HG03571 (cell line): ENCODE results near the gene PYGB.
"Not testable (repeated sequence)": the region's sequence is repeated elsewhere in the genome, so short reads cannot be mapped to it uniquely, and the experiment has no call there.

ENCODE experiments used
- ATAC-seq: cut with Tn5 transposase; IDR thresholded peaks from one replicate; pipeline ENCODE4 v1.9.1; 2021; ENCODE audit not compliant: unreplicated experiment

The PYGB gene

GRCh38 chr20:25247518-25247955, 348 bp upstream of the PYGB start:
- peak; percentile 31 for ATAC-seq

- no peak for ATAC-seq
Measured at GRCh38 chr20:25248786-25249172, 894 bp downstream of the PYGB start.

DNA sequence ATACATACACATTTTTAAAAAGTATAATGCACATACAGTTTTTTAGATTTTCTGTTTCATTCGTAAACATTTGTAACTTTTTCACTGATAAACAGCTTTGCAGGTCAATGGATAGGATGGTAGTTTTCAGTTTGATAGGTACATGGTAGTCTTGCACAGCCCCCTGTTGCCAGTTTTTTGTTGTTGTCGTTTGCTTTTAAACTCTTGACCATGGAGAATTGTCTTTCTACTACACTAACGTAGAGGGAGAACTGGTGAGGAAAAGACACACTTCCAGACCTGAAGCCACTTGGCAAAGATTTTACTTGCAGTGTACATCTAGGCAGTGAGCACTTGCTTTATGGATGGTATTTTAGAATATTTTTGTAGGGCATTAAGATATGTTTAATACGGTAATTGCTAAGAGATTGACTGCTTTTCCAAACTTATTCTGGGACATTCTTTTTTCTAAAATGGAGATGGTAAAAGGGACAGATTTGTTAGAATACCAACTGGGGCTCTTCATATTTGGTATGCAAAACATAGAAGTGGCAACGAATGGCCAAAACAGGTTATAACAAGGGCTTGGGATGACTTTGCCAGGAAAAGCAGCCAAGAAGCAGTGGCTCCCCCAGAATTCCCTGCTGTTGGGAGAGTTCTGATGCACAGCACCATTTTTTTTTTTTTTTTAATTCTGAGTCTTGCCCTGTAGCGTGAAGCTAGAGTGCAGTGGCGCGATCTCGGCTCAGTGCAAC, 1.5 kb downstream of the PYGB start:
- ATAC-seq: no peak

- no peak for ATAC-seq
Measured at GRCh38 chr20:25250508-25250907, 2.6 kb downstream of the PYGB start.

DNA sequence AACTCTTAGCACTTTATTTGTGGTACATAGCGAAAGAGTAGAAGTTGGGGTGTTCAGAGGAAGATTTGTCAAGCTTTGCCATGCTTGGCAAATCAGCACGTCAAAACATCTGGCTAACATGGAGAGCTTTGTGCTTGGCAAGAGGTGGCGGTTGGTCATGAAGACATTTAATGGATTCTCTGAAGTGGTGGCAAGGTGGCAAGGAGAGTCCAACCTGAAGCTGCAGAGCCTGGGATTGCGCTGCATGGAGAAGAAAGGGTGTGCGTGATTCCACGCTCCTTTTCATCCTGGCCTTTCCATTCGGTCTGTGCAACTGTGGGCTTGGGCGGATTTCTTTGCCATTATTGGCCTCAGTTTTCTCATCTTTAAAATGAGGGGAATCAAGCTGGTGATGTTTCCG, 3.1 kb downstream of the PYGB start:
- no peak for ATAC-seq

DNA sequence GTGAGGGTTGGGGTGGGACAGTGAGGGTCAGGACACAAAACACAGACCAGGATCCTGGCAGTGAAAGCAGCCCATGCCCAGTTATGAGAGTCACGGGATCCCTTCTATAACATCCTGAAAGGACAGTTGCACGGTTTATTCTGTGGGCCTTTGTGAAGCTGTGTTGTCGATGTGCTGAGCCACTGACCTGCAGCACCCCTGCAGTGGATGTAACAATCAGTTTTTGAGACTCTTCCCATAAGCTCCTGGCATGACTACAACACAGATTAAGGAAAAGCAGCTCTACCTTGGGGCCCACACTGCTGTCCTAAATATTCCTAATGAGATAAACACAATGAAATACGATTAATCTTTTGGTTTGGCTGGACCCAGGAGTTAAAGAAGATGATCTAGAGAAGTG, 3.7 kb downstream of the PYGB start:
- ATAC-seq: no peak

GRCh38 chr20:25252230-25252651, 4.4 kb downstream of the PYGB start:
- ATAC-seq: no peak

- no peak for ATAC-seq
Measured at GRCh38 chr20:25252686-25253421, 5.0 kb downstream of the PYGB start.

- no peak for ATAC-seq
Measured at GRCh38 chr20:25253606-25254275, 5.9 kb downstream of the PYGB start.

DNA sequence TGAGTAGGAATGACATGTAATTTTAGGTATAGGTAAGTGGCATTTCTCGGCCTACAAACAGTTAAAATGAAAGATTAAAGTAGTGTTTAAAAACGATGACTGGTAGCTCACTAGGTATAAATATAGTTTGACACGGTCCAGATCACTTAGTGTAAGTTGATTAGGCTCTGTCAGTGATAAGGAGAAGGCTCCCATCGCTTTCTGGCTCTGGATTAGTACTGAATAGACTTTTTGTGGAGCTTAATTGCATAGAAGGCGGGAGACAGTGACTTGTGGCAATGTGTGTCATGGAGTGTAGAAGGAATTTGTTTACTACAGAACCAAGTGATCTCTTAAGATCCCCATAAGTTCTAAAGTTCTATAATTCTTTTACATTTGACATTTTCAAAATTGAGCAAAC, 6.7 kb downstream of the PYGB start:
- ATAC-seq: no peak

- no peak for ATAC-seq
Measured at GRCh38 chr20:25254986-25255680, 7.2 kb downstream of the PYGB start.

DNA sequence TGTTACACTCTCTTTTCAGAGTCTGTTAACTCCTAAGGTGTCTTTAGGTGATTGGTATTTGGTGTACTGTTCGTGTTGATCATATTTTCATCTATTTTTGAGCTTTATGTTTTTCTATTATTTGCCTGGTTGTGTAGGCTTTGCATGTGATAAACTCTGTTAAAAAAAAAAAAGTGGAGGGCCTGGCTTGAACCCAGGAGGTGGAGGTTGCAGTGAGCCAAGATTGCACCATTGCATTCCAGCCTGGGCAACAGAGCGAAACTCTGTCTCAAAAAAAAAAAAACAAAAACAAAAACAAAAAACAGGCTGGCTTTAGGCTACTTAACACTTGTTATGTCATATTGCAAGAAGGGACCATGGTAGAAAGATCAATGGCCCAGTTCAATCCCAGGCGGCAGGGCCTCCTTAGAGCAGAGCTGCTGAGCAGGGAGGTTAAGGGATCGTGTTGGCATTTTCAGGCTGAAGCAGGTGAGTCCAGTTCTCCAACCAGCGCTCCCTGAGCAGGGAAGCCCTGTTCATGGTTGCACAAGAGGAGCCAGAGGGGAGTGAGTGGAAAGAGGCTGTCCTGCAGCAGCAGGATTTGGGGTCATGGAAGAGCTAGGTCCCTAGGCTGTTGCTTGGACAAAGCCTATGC, 8.5 kb downstream of the PYGB start:
- no peak for ATAC-seq

- ATAC-seq: no peak
Measured at GRCh38 chr20:25257130-25257529, 9.2 kb downstream of the PYGB start.

- ATAC-seq: no peak
Measured at GRCh38 chr20:25257756-25258475, 10.0 kb downstream of the PYGB start.

GRCh38 chr20:25258476-25258805, 10.6 kb downstream of the PYGB start:
- ATAC-seq: no peak

DNA sequence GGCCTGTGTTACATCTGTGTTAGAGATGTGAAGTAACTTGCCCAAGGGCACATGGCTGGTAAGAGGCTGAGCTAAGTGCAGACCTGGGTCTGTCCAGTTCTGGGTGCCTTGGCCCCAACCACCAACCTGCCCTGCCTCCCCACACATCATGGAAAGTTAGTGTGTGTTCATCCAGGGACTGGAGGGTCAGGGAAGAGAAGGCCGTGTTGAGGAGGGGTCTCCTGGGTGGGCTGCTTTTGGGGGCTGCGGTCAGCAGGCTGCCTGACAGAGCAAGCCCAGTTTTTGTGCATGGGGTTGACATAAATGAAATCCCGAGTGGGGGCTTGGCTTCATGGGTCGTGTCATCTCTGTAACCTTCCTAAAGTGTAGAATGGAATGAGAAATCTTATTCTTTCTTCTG, 10.9 kb downstream of the PYGB start:
- no peak for ATAC-seq

DNA sequence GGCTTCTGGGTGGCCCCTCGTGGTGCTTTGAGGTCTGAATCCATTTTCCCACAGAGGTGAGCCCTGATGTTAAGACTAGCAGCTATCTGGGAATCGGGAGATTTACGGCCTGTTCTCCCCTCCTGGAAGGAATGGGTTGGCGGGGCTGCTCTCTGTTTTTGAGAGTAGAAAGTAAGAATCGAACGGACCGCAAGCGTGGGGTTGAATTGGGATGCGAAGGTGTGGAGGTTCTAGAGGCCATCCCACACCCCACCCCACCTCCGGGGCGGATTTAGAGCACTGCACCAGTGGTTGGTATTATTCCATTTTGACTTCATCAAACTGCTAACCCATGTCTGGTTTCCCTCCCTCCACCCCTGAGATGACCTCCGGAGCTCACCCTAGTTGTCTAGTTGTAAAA, 11.5 kb downstream of the PYGB start:
- no peak for ATAC-seq

DNA sequence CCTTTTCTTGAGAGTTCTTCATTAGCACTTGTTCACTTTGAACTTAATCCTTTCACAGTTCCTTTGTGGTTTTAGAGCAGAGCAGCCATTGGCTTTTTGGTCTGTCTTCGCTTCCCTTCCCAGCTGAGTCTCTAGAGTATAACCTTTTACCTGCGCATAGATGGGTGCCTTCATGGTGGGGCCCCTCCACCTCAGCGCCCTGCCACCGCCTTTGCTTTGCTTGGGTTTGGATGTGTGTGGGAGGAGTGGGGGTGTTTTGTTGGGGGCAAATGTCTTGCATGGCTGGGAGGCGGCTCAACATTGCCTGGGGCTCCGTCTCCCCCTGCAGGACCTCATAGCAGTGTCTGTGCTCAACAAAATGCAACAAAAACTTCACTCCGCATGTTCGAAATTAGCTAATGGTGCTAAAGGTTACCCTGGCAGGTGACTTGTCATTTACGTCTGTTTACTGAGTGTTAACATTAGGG, 11.9 kb downstream of the PYGB start:
- no peak for ATAC-seq

DNA sequence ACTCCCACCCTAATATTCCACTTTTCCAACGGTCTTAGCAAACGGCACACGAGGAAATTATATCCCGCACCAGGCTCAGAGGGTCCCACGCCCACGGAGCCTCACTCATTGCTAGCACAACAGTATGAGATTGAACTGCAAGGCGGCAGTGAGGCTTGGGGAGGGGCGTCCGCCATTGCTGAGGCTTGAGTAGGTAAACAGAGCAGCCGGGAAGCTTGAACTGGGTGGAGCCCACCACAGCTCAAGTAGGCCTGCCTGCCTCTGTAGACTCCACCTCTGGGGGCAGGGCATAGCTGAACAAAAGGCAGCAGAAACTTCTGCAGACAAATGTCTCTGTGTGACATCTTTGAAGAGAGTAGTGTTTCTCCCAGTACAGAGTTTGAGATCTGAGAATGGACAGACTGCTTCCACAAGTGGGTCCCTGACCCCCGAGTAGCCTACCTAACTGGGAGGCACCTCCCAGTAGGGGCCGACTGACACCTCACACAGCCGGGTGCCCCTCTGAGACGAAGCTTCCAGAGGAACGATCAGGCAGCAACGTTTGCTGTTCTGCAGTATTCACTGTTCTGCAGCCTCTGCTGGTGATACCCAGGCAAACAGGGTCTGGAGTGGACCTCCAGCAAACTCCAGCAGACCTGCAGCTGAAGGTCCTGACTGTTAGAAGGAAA, 13.0 kb downstream of the PYGB start:
- ATAC-seq: not testable (repeated sequence)
